ENCODE data around the gene OR52K1.

GRCh38 chr11:4464216-4465159 is 18.0 kb upstream of the OR52K1 start:
- no peak for TF ChIP-seq EZH2 (IDR thresholded peaks at IDR 0.05; ENCODE audit: insufficient read depth, low read length)
- TF ChIP-seq, protein P1, sequence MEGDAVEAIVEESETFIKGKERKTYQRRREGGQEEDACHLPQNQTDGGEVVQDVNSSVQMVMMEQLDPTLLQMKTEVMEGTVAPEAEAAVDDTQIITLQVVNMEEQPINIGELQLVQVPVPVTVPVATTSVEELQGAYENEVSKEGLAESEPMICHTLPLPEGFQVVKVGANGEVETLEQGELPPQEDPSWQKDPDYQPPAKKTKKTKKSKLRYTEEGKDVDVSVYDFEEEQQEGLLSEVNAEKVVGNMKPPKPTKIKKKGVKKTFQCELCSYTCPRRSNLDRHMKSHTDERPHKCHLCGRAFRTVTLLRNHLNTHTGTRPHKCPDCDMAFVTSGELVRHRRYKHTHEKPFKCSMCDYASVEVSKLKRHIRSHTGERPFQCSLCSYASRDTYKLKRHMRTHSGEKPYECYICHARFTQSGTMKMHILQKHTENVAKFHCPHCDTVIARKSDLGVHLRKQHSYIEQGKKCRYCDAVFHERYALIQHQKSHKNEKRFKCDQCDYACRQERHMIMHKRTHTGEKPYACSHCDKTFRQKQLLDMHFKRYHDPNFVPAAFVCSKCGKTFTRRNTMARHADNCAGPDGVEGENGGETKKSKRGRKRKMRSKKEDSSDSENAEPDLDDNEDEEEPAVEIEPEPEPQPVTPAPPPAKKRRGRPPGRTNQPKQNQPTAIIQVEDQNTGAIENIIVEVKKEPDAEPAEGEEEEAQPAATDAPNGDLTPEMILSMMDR (IDR thresholded peaks at IDR 0.05; ENCODE audit: insufficient read depth, low read depth, low read length): no peak

Measured in astrocyte (in vitro differentiated cells and primary cell).